Measurements from ENCODE around the gene EXOC7. TPM values are rescaled to one million over a fixed set of nuclear protein-coding genes. Genes with fewer than 3 reads are reported as not detected.

EXOC7 gene
- polyA plus RNA-seq, 3 donors, result 30.7 to 86.5 (median 42.4) TPM

DNA sequence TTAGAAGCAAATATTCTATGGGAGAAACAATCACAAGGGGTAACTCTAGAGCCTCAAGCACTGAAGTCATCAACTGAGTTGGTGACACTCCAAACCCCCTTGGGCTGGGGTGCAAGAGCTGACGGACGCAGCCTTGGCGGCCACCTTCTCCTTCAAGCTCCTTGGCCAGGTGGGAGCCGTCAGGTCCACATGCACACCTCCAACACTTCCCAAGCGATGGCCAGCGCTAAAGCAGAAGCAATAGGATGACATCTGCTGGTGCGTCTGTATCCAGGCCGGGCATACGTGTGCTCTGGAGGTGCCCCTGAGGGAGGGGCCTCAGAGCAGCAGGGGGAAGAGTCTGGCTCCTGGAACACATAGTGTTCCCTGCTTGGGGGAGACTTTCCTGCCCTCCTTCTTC is 49.6 kb upstream of the EXOC7 start:
- WGBS (ENCODE audit: insufficient coverage), result 75% methylated on average over 3 of the region's 9 CpGs
- Histone ChIP-seq H3K27me3 (ENCODE audit: control insufficient read depth in 2 of 2, insufficient read depth in 2 of 2, low read length in 2 of 2) (no peaks in the 10 kb centered on the region), H3K27ac (ENCODE audit: low read depth in 1 of 2, low read length in 2 of 2) (no peak overlapping the region), H3K79me2 (ENCODE audit: insufficient read depth, low read length) (no peaks in the 10 kb centered on the region), H4K20me1 (ENCODE audit: insufficient read depth, low read length) (no peaks in the 10 kb centered on the region), H3K4me3 (replicated peaks in 1 of 3; ENCODE audit: low read depth in 2 of 3, low read length in 3 of 3) (no peak overlapping the region), H2AFZ (ENCODE audit: insufficient read depth, low read depth, low read length, poor library complexity, severe bottlenecking) (no peak overlapping the region), H3K9ac (ENCODE audit: insufficient read depth, low read length, poor library complexity, severe bottlenecking) (no peak overlapping the region), H3K4me2 (replicated peaks; ENCODE audit: extremely low read depth, low read length, poor library complexity, severe bottlenecking) (no peak overlapping the region), H3K9me3 (replicated peaks in 1 of 2; ENCODE audit: control insufficient read depth in 1 of 2, insufficient read depth in 1 of 2, low read length in 2 of 2) (no peaks in the 10 kb centered on the region), H3K4me1 (ENCODE audit: control insufficient read depth in 1 of 2, insufficient read depth in 2 of 2, low read length in 2 of 2) (no peaks in the 10 kb centered on the region), H3K36me3 (replicated peaks in 1 of 2; ENCODE audit: control insufficient read depth in 1 of 2, insufficient read depth in 2 of 2, low read length in 2 of 2) (no peaks in the 10 kb centered on the region)
- intact Hi-C loops (cut with micrococcal nuclease), result no loop called here
- Mint-ChIP-seq H3K4me3 (no peak overlapping the region), H3K27ac (no peak overlapping the region), H3K36me3 (no peaks in the 10 kb centered on the region), H3K27me3 (ENCODE audit: low read depth in 3 of 3) (peaks cover 1 to 3% (median 2%) of the 10 kb centered on the region in 3 donors), H3K4me1 (no peaks in the 10 kb centered on the region), H3K9me3 (no peaks in the 10 kb centered on the region)
- TF ChIP-seq, protein P1, sequence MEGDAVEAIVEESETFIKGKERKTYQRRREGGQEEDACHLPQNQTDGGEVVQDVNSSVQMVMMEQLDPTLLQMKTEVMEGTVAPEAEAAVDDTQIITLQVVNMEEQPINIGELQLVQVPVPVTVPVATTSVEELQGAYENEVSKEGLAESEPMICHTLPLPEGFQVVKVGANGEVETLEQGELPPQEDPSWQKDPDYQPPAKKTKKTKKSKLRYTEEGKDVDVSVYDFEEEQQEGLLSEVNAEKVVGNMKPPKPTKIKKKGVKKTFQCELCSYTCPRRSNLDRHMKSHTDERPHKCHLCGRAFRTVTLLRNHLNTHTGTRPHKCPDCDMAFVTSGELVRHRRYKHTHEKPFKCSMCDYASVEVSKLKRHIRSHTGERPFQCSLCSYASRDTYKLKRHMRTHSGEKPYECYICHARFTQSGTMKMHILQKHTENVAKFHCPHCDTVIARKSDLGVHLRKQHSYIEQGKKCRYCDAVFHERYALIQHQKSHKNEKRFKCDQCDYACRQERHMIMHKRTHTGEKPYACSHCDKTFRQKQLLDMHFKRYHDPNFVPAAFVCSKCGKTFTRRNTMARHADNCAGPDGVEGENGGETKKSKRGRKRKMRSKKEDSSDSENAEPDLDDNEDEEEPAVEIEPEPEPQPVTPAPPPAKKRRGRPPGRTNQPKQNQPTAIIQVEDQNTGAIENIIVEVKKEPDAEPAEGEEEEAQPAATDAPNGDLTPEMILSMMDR (IDR thresholded peaks at IDR 0.05), result no peak
- DNase-seq, result no peak

DNA sequence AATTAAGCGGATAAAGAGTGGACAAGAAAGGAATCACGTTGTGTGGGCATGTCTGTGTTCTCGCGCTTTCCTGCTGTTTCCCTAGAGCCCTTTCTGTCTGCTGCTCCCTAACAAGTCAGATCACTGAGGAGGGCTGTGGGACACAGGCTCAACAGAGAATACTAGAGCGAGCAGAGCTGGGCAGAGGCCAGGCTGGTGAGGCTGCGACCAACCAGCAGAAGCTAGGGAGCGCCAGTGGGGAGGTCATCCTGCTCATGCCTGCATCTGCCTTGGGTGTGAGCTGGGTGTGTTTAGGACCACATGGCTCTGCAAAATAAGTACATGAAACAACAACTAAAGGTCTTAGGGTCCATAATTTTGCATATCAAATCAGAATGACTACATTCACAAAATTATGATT is 49.0 kb upstream of the EXOC7 start:
- intact Hi-C loops (cut with micrococcal nuclease), result no loop called here
- Histone ChIP-seq H2AFZ (ENCODE audit: insufficient read depth, low read depth, low read length, poor library complexity, severe bottlenecking) (no peak overlapping the region), H3K9ac (ENCODE audit: insufficient read depth, low read length, poor library complexity, severe bottlenecking) (no peak overlapping the region), H4K20me1 (ENCODE audit: insufficient read depth, low read length) (no peaks in the 10 kb centered on the region), H3K79me2 (ENCODE audit: insufficient read depth, low read length) (no peaks in the 10 kb centered on the region), H3K27me3 (ENCODE audit: control insufficient read depth in 2 of 2, insufficient read depth in 2 of 2, low read length in 2 of 2) (no peaks in the 10 kb centered on the region), H3K9me3 (replicated peaks in 1 of 2; ENCODE audit: control insufficient read depth in 1 of 2, insufficient read depth in 1 of 2, low read length in 2 of 2) (no peaks in the 10 kb centered on the region), H3K4me3 (replicated peaks in 1 of 3; ENCODE audit: low read depth in 2 of 3, low read length in 3 of 3) (no peak overlapping the region), H3K4me1 (ENCODE audit: control insufficient read depth in 1 of 2, insufficient read depth in 2 of 2, low read length in 2 of 2) (no peaks in the 10 kb centered on the region), H3K36me3 (replicated peaks in 1 of 2; ENCODE audit: control insufficient read depth in 1 of 2, insufficient read depth in 2 of 2, low read length in 2 of 2) (no peaks in the 10 kb centered on the region), H3K4me2 (replicated peaks; ENCODE audit: extremely low read depth, low read length, poor library complexity, severe bottlenecking) (no peak overlapping the region), H3K27ac (ENCODE audit: low read depth in 1 of 2, low read length in 2 of 2) (no peak overlapping the region)
- H3K4me3 Mint-ChIP-seq, result no peak overlapping the region
- no peak overlapping the region for H3K27ac Mint-ChIP-seq
- H3K4me1 Mint-ChIP-seq, result peaks cover 1% of the 10 kb centered on the region
- TF ChIP-seq, protein P1 (IDR thresholded peaks at IDR 0.05), result no peak
- H3K36me3 Mint-ChIP-seq, result no peaks in the 10 kb centered on the region
- no peaks in the 10 kb centered on the region for H3K9me3 Mint-ChIP-seq
- peaks cover 1 to 2% (median 1%) of the 10 kb centered on the region in 3 donors for H3K27me3 Mint-ChIP-seq (ENCODE audit: low read depth in 3 of 3)
- WGBS (ENCODE audit: insufficient coverage), result 94% methylated on average over 6 of the region's 7 CpGs
- DNase-seq, result no peak
